Trophoblast cell (in vitro differentiated cells and primary cell): Measurements from ENCODE around the gene SELENOP.

Source experiments
- DNase-seq, 2 donors: peaks; one replicate each; pipeline ENCODE4 v3.0.0-alpha.2; 2016
- H2AFZ ChIP-seq: 2 replicates; pipeline ENCODE4 v1.6.1; 2013; ENCODE audit warnings: low read length, moderate library complexity, mild to moderate bottlenecking; ENCODE audit not compliant: insufficient read depth, poor library complexity
- H2AK5ac ChIP-seq: 2 replicates; pipeline ENCODE4 v1.6.1; 2013; ENCODE audit warnings: mild to moderate bottlenecking, low read length
- H2BK120ac ChIP-seq: 2 replicates; pipeline ENCODE4 v1.6.1; 2013; ENCODE audit warnings: low read length, mild to moderate bottlenecking, moderate library complexity; ENCODE audit not compliant: insufficient read depth, poor library complexity
- H2BK12ac ChIP-seq: 2 replicates; pipeline ENCODE4 v1.6.1; 2013; ENCODE audit warnings: mild to moderate bottlenecking, low read length, moderate library complexity
- H2BK5ac ChIP-seq: 2 replicates; pipeline ENCODE4 v1.6.1; 2013; ENCODE audit warnings: low read length, low read depth, moderate library complexity, mild to moderate bottlenecking; ENCODE audit not compliant: poor library complexity
- H3K14ac ChIP-seq: 2 replicates; pipeline ENCODE4 v1.6.1; 2013; ENCODE audit warnings: mild to moderate bottlenecking, low read length
- H3K18ac ChIP-seq: 2 replicates; pipeline ENCODE4 v1.6.1; 2013; ENCODE audit warnings: mild to moderate bottlenecking, low read length
- H3K23ac ChIP-seq: 2 replicates; pipeline ENCODE4 v1.6.1; 2013; ENCODE audit warnings: low read length
- H3K27ac ChIP-seq: 2 replicates; pipeline ENCODE4 v1.5.1; 2013; ENCODE audit warnings: low read depth, mild to moderate bottlenecking, inconsistent platforms, low read length, moderate library complexity
- H3K27me3 ChIP-seq: 2 replicates; pipeline ENCODE4 v1.6.1; 2013; ENCODE audit warnings: inconsistent platforms, mild to moderate bottlenecking, low read length, moderate library complexity; ENCODE audit not compliant: insufficient read depth
- H3K36me3 ChIP-seq, 2 experiments: 1 replicate in 1 of 2; 2 replicates in 1 of 2; pipeline ENCODE4 v1.6.1; 2013; ENCODE audit warnings: low read length in 2 of 2, mild to moderate bottlenecking in 2 of 2, moderate library complexity in 1 of 2; ENCODE audit not compliant: insufficient read depth in 2 of 2, control insufficient read depth in 1 of 2
- H3K4ac ChIP-seq: 2 replicates; pipeline ENCODE4 v1.6.1; 2013; ENCODE audit warnings: low read depth, mild to moderate bottlenecking, low read length, moderate library complexity
- H3K4me1 ChIP-seq, 2 experiments: 1 replicate in 1 of 2; 2 replicates in 1 of 2; pipeline ENCODE4 v1.6.1; 2013; ENCODE audit warnings: low read length in 2 of 2, mild to moderate bottlenecking in 2 of 2, moderate library complexity in 1 of 2; ENCODE audit not compliant: insufficient read depth in 2 of 2, control insufficient read depth in 1 of 2
- H3K4me2 ChIP-seq: 2 replicates; pipeline ENCODE4 v1.6.1; 2013; ENCODE audit warnings: inconsistent platforms, mild to moderate bottlenecking, low read length, moderate library complexity
- H3K4me3 ChIP-seq: 2 replicates; pipeline ENCODE4 v1.5.1; 2013; ENCODE audit warnings: mild to moderate bottlenecking, low read depth, low read length, inconsistent platforms
- H3K79me1 ChIP-seq: one replicate; pipeline ENCODE4 v1.6.1; 2013; ENCODE audit warnings: low read length
- H3K79me2 ChIP-seq: 2 replicates; pipeline ENCODE4 v1.6.1; 2013; ENCODE audit warnings: low read length, mild to moderate bottlenecking; ENCODE audit not compliant: control insufficient read depth, insufficient read depth, poor library complexity
- H3K9ac ChIP-seq: 2 replicates; pipeline ENCODE4 v1.6.1; 2013; ENCODE audit warnings: mild to moderate bottlenecking, low read length
- H3K9me3 ChIP-seq: 2 replicates; pipeline ENCODE4 v1.6.1; 2013; ENCODE audit warnings: low read depth, mild to moderate bottlenecking, control low read depth, inconsistent platforms, low read length; ENCODE audit not compliant: insufficient read depth
- H4K12ac ChIP-seq: 2 replicates; pipeline ENCODE4 v1.6.1; 2013; ENCODE audit warnings: low read depth, mild to moderate bottlenecking, low read length, moderate library complexity
- H4K8ac ChIP-seq: 2 replicates; pipeline ENCODE4 v1.6.1; 2013; ENCODE audit warnings: low read depth, mild to moderate bottlenecking, low read length, moderate library complexity
- H4K91ac ChIP-seq: one replicate; pipeline ENCODE4 v1.6.1; 2013; ENCODE audit warnings: low read depth, mild to moderate bottlenecking, low read length, moderate library complexity
- WGBS: extraction: QIAGEN DNeasy Blood & Tissue Kit; methylation state at CpG from one replicate; pipeline ENCODE4 v1.1.7; 2013; ENCODE audit warnings: missing lambda C conversion rate; ENCODE audit not compliant: insufficient read length, insufficient coverage; ENCODE audit errors: extremely low coverage; 5-methylcytosine and 5-hydroxymethylcytosine counted together

SELENOP gene

DNA sequence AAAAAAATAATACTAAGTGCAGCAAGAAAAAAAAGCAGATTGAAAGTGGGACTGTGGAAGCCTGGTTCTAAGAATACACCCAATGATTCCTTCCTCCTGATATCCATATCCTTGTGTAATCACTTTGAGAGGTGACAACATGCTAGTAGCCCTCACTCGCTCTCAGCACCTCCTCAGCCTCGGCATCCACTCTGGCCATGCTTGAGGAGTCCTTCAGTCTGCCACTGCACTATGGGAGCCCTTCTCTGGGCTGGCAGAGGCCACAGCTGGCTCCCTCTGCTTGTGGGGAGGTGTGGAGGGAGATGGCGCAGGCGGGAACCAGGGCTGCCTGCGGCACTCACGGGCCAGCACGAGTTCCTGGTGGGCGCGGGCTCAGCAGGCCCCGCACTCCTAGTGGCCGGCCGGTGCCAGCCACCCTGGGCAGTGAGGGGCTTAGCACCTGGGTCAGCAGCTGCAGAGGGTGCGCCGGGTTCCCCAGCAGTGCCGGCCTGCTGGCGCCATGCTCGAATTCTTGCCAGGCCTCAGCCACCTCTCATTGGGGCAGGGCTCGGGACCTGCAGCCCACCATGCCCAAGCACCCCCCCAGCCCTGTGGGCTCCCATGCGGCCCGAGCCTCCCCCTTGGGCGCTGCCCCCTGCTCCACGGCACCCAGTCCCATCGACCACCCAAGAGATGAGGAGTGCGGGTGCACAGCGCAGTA is 24.5 kb upstream of the SELENOP start:
- Histone ChIP-seq H2AFZ (no peak overlapping the region), H3K9me3 (peaks cover 5% of the 10 kb centered on the region), H2BK12ac (no peak overlapping the region), H3K23ac (no peak overlapping the region), H2AK5ac (no peak overlapping the region), H4K91ac (no peak overlapping the region), H3K27ac (no peak overlapping the region), H3K9ac (no peak overlapping the region), H3K4ac (no peak overlapping the region), H4K8ac (no peak overlapping the region), H3K79me1 (no peaks in the 10 kb centered on the region), H4K12ac (no peak overlapping the region), H3K4me2 (no peak overlapping the region), H2BK5ac (no peak overlapping the region), H3K36me3 (no peaks in the 10 kb centered on the region), H3K18ac (no peak overlapping the region), H3K27me3 (no peaks in the 10 kb centered on the region), H2BK120ac (no peak overlapping the region), H3K14ac (no peak overlapping the region), H3K79me2 (no peaks in the 10 kb centered on the region), H3K4me1 (peaks cover 0 to 2% of the 10 kb centered on the region in 2 experiments), H3K4me3 (no peak overlapping the region)
- DNase-seq, result no peak
- no CpG with 5 or more reads among the region's 25 CpGs for WGBS

DNA sequence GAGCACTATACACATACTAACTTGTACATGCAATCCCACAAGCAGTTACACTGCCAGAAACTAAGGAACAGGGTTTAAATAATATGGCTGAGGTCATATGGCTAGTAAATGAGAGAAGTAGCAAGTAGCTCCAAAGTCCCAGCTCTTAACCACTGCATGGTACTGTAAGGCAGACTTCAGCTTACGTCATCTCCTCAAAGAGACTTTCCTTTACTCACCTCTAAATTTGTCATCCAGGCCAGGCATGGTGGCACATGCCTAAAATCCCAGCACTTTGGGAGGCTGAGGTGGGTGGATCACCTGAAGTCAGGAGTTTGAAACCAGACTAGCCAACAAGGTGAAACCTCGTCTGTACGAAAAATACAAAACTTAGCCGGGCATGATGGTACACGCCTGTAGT is 20.4 kb upstream of the SELENOP start:
- H3K4me1 ChIP-seq, result no peaks in the 10 kb centered on the region
- no peak overlapping the region for H3K4ac ChIP-seq
- no peak overlapping the region for H3K18ac ChIP-seq
- H3K27ac ChIP-seq, result no peak overlapping the region
- H2BK5ac ChIP-seq, result no peak overlapping the region
- no peaks in the 10 kb centered on the region for H3K79me1 ChIP-seq
- no CpG with 5 or more reads among the region's 5 CpGs for WGBS
- no peak overlapping the region for H2AFZ ChIP-seq
- H3K27me3 ChIP-seq, result no peaks in the 10 kb centered on the region
- H4K91ac ChIP-seq, result no peak overlapping the region
- no peak overlapping the region for H3K23ac ChIP-seq
- no peak overlapping the region for H3K4me2 ChIP-seq
- H3K9ac ChIP-seq, result no peak overlapping the region
- no peak overlapping the region for H2BK120ac ChIP-seq
- no peak overlapping the region for H3K4me3 ChIP-seq
- no peak for DNase-seq
- H2BK12ac ChIP-seq, result no peak overlapping the region
- no peak overlapping the region for H4K8ac ChIP-seq
- peaks cover 5% of the 10 kb centered on the region for H3K9me3 ChIP-seq
- no peak overlapping the region for H3K14ac ChIP-seq
- H4K12ac ChIP-seq, result no peak overlapping the region
- H3K79me2 ChIP-seq, result no peaks in the 10 kb centered on the region
- no peak overlapping the region for H2AK5ac ChIP-seq
- no peaks in the 10 kb centered on the region for H3K36me3 ChIP-seq

DNA sequence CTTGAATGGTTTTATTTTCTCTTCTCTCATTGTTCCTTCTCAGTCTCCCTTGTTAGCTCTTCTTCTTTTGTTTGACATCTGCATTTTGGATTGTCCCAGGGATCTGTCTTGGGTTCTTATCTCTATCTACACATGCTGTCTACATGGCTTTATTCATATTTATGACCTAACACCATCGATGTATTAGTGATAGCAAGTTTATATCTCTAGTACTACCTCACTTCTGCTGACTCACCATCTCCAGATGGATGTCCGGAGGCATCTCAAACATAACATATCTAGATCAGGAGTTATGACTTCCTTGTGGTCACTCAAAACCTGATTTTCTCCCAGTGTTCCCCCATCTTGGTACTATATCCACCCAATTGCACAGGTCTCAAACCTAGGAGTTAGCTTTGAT is 19.2 kb upstream of the SELENOP start:
- Histone ChIP-seq H3K23ac (no peak overlapping the region), H3K4me2 (no peak overlapping the region), H3K79me1 (no peaks in the 10 kb centered on the region), H3K79me2 (no peaks in the 10 kb centered on the region), H2BK12ac (no peak overlapping the region), H3K4me1 (no peaks in the 10 kb centered on the region), H3K27ac (no peak overlapping the region), H2BK120ac (no peak overlapping the region), H3K9ac (no peak overlapping the region), H4K8ac (no peak overlapping the region), H2AK5ac (no peak overlapping the region), H4K91ac (no peak overlapping the region), H3K27me3 (no peaks in the 10 kb centered on the region), H2AFZ (no peak overlapping the region), H2BK5ac (no peak overlapping the region), H3K36me3 (no peaks in the 10 kb centered on the region), H3K18ac (no peak overlapping the region), H3K4ac (no peak overlapping the region), H3K9me3 (no peaks in the 10 kb centered on the region), H3K4me3 (no peak overlapping the region), H4K12ac (no peak overlapping the region), H3K14ac (no peak overlapping the region)
- no peak for DNase-seq
- WGBS, result no CpG with 5 or more reads among the region's 2 CpGs

DNA sequence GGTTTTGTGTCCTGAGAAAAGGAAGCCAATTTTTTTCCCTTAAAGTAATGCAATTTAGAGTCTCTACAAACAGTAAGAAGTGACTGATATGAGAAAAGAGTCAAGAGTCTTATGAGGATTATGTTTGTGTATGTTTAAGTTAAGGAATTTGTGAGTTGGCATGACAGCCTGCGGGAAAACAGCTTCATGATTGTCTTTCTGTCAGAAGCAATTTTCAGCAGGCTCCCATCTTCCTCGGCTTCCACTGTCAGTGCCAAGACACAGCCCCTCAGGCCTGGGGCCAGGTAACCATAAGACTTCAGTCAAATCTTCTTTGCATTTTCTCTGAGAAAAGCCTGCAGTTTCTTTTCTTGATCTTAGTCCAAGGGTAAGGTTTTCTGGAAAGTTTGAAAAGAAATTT is 17.0 kb upstream of the SELENOP start:
- Histone ChIP-seq H3K36me3 (no peaks in the 10 kb centered on the region), H2BK12ac (no peak overlapping the region), H3K23ac (no peak overlapping the region), H3K4ac (no peak overlapping the region), H3K27ac (no peak overlapping the region), H3K4me1 (no peaks in the 10 kb centered on the region), H2BK120ac (no peak overlapping the region), H3K4me3 (no peak overlapping the region), H3K4me2 (no peak overlapping the region), H3K9ac (no peak overlapping the region), H4K12ac (no peak overlapping the region), H3K79me1 (no peaks in the 10 kb centered on the region), H3K14ac (no peak overlapping the region), H3K27me3 (no peaks in the 10 kb centered on the region), H3K9me3 (peaks cover 2% of the 10 kb centered on the region), H2AFZ (no peak overlapping the region), H2BK5ac (no peak overlapping the region), H3K79me2 (no peaks in the 10 kb centered on the region), H4K8ac (no peak overlapping the region), H4K91ac (no peak overlapping the region), H2AK5ac (no peak overlapping the region), H3K18ac (no peak overlapping the region)
- WGBS, result no CpG with 5 or more reads among the region's 2 CpGs
- no peak for DNase-seq
